ENCODE data around the gene TPD52L1.

Gene TPD52L1

DNA sequence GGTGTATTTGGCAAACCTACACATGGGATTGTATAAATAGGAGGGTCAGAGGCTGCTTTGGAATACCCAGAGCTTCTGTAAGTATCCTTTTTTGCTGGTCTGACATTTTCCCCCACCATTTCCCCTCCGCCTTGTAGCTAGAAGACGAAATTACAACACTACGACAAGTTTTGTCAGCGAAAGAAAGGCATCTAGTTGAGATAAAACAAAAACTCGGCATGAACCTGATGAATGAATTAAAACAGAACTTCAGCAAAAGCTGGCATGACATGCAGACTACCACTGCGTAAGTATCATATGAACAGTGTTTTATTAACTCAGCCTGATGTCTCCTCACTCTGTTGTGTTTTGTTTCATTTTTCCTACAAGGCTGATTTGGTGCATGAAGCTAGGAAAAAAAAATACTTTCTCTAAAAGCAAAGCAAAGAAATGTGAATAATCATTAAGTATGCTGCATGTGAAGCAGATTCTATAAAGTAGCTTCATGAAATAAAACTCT is 75.5 kb downstream of the TPD52L1 start:
- TF ChIP-seq, protein P1, sequence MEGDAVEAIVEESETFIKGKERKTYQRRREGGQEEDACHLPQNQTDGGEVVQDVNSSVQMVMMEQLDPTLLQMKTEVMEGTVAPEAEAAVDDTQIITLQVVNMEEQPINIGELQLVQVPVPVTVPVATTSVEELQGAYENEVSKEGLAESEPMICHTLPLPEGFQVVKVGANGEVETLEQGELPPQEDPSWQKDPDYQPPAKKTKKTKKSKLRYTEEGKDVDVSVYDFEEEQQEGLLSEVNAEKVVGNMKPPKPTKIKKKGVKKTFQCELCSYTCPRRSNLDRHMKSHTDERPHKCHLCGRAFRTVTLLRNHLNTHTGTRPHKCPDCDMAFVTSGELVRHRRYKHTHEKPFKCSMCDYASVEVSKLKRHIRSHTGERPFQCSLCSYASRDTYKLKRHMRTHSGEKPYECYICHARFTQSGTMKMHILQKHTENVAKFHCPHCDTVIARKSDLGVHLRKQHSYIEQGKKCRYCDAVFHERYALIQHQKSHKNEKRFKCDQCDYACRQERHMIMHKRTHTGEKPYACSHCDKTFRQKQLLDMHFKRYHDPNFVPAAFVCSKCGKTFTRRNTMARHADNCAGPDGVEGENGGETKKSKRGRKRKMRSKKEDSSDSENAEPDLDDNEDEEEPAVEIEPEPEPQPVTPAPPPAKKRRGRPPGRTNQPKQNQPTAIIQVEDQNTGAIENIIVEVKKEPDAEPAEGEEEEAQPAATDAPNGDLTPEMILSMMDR (IDR thresholded peaks at IDR 0.05) = no peak
- TF ChIP-seq ZFX (IDR thresholded peaks at IDR 0.05; ENCODE audit: borderline replicate concordance) = no peak
- no peak overlapping the region for H3K27ac ChIP-seq

DNA sequence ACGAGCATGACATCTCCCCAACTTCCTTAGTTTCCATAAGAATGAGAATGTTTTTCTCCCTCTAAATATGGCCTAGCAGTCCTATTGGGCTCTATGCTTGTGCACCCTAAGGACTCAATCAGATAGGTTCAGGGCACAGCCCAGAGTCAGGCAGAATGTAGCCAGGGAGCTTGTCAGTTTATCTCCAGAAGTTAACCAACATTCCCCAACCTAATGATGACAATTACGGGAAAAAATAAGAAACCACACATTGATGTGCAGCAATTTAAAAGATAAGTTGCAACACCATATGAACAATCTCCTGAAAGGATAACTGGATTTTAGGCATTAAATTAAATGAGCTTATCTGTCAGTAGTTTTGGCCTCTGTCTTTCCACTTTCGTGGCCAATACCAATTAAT is 77.1 kb downstream of the TPD52L1 start:
- H3K27ac ChIP-seq = no peak overlapping the region
- no peak for TF ChIP-seq ZFX (IDR thresholded peaks at IDR 0.05; ENCODE audit: borderline replicate concordance)
- TF ChIP-seq, protein P1 (IDR thresholded peaks at IDR 0.05) = no peak

DNA sequence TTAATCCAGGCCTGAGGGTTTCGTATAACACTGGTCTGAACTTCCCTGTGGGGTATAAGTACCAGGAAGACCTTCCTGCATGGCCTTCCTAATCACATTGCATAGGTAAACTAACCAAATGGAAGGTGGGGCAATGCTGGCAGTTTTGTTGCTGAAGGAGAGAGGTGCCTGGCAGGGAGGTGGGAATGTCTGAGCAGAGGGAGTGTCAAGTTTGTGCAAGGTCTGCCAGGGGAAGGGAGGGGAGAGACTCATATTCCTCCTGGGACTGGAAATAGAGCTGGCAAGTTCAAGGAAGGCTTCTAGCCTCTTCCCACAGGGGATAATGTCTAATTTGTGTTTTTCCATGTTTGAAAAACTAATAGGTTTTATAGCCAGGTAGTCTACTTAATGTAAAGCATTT is 77.6 kb downstream of the TPD52L1 start:
- TF ChIP-seq ZFX (IDR thresholded peaks at IDR 0.05; ENCODE audit: borderline replicate concordance) = no peak
- H3K27ac ChIP-seq = no peak overlapping the region

GRCh38 chr6:125231574-125232343 is 78.2 kb downstream of the TPD52L1 start:
- H3K27ac ChIP-seq = no peak overlapping the region
- no peak for TF ChIP-seq ZFX (IDR thresholded peaks at IDR 0.05; ENCODE audit: borderline replicate concordance)
- TF ChIP-seq, protein P1 (IDR thresholded peaks at IDR 0.05) = no peak

DNA sequence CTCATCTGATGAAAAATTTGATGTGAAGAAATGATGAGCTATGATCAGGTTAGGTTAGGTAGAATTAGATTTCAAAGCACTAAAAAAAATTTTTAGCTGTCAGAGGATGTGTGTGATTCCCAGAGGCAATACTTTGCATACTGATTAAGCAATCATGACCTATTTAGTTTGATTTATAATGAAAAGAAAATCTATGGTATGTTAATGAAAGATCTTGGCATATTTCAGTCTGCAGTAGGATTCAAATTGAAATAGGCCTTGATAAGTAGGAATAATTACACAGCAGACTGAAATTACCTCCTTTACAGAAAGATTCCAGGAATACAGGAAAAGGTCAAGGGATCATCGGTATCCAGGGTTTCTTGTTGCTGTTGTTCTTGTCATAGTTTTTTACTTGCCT is 78.9 kb downstream of the TPD52L1 start:
- no peak overlapping the region for H3K27ac ChIP-seq
- no peak for TF ChIP-seq ZFX (IDR thresholded peaks at IDR 0.05; ENCODE audit: borderline replicate concordance)
- TF ChIP-seq, protein P1 (IDR thresholded peaks at IDR 0.05) = no peak

- no peak overlapping the region for H3K27ac ChIP-seq
These were observed 79.6 kb downstream of the TPD52L1 start for GRCh38 chr6:125233202-125233601.

DNA sequence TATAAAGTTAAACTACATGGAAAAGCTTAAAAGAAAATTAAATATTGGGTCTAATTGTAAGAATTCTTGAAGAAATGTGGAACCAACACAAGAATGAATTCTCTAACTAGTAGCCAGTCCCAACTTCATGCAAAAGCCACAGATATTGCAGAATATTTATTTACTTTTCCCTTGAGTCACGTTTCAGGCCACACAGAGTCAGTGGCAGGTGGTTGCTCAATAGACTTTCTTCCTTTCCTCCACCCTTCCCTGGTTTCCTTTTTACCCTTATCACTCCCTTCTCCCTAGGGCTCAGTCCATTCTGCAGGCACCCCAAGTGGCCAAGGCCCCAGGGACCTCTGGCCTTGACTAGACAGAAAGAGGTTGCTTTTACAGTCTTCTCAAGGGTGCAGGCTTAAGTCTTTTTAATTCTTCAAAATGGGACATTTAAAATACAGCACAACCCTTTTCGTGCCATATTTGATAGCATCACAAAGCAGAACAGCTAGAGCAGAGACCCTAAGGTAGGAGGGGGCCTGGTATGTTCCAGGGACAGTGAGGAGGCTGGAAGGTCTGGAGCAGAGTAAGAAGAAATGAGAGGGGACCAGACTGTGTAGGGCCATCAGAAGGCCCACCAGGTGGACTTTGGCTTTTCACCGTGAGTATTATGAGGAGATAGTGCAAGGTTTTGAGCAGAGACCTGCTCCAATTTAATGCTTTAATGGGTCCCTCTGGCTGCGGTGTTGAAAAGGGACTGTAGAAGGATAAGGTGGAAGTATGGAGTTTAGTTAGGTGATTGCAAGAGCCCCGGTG is 83.2 kb downstream of the TPD52L1 start:
- TF ChIP-seq, protein P1 (IDR thresholded peaks at IDR 0.05) = no peak
- TF ChIP-seq ZFX (IDR thresholded peaks at IDR 0.05; ENCODE audit: borderline replicate concordance) = no peak

More at GRCh38 chr6:125233202-125233601, 79.6 kb downstream of the TPD52L1 start:
- TF ChIP-seq, protein P1 (IDR thresholded peaks at IDR 0.05) = no peak
- TF ChIP-seq ZFX (IDR thresholded peaks at IDR 0.05; ENCODE audit: borderline replicate concordance) = no peak

More for the DNA sequence above, 83.2 kb downstream of the TPD52L1 start:
- H3K27ac ChIP-seq = no peak overlapping the region

All from 22Rv1 (cell line).